HG03378 (cell line): Measurements from ENCODE around the gene ZCCHC7.

ENCODE experiments used
- ATAC-seq: cut with Tn5 transposase; IDR thresholded peaks from one replicate; pipeline ENCODE4 v1.9.1; 2021; ENCODE audit warnings: mild to moderate bottlenecking, moderate library complexity; ENCODE audit not compliant: unreplicated experiment

The ZCCHC7 gene

DNA sequence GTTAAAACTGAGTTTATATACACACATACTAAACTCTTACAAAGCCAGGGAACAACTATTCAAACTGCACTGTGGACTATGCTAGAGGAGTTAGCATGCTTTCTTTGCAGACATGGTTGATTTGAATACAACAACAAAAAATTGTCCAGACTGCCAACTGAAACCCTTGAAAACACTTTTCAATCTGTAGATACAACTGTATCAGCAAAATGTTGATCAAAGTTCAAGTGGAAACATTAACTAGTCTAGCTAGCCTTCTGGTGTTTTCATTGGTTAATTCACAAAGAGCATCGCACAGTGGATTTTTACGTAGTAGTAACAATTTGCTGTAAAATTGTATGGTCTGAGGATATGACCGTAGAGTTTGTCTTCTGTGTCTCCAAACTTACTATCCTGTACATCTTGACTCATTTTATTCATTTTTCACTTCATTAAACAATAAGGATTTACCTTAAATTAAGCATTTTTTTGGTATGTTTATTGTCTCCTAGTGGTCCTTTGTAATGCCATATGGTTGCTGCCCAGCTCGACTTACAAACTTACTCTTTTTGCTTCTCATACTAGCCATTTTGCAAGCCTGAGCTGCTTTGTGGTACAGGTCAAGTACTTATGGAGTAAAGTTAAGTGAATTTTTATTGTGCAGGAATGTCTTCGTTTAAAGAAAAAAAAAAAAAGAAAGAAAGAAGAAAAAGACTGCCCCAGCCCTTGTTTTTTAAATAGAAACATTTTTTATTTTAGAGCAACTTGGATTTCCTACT, 123.4 kb downstream of the ZCCHC7 start:
- ATAC-seq = no peak

DNA sequence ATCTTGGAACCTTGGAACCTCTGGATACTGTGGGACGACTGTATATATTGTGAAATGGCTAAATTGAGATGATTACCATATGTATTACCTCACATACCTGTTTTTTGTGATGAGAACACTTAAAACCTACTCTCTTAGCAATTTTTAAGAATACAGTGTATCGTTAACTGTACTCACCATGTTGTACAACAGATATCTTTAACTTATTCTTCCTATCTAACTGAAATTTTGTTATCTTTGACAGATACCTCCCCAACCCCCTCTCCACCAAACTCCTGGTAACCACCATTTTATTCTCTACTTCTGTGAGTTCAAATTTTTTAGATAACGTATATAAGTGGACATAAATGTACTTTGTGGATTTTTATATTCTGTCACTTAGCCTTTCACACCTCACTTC, 126.5 kb downstream of the ZCCHC7 start:
- ATAC-seq = no peak

DNA sequence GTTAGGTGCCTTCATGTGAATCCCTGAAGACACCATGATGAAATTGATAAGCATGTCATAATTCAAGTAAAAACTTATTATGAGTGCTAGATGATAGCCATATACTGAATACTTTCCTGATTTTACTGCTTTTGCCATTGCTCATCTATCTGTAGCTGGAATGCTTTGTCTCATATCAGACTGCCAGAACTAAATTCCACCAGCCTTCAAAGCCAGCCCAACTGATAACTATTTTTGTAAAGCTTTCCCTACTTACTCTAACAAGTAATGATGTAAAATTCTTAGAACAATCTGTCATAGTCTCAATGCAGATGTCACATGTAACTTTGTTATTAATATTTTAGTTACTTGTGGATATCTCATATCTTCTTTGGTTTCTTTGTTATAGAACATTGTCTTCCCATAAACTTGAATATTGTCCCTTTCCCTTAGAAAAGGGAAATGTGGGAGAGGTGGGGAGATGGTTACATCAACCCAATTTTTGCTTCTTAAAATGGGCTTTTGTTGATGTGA, 128.3 kb downstream of the ZCCHC7 start:
- no peak for ATAC-seq

DNA sequence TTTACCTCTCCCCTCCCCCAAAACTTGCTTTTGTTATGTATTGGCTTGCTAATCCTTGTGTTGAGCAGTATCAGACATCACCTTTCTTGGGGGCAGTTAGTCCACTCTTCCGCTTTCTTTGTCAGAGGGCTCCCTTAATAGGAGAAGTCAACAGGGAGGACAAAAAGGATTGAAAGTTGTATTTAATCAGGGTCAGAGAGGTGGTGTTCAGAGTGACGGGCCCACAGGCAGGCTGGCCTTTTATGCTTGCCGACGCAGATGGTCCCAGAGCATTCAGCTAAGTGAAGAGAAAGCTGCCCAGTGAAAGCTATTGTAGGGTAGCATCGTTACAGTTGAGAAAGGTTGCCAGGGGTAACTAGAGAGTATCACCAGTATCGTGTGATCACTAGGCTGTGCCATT, 131.1 kb downstream of the ZCCHC7 start:
- ATAC-seq = peak; percentile 82

DNA sequence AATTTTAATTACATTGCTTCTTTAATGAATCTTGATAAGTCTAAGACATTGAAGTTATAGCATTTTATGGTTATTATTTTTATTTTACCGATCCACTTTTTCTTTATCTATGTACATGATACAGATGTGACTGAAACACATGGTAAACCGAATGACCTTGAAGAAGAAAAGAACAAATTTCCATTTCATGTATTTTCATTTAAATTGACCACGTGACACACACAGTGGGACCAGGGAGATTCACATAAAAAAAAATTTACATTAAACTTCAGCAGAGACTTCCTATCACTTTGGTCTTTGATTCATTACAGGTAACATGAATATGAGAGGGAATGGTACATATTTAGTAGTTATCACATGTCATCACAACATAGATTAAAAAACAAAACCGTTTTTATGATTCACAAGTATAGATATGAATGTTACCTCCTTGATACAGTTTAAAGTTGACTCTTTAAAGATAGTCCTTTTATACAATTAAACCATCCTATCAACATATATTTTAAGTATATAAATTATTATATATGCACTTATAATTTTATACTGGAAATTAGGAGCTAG, 133.1 kb downstream of the ZCCHC7 start:
- ATAC-seq = no peak

DNA sequence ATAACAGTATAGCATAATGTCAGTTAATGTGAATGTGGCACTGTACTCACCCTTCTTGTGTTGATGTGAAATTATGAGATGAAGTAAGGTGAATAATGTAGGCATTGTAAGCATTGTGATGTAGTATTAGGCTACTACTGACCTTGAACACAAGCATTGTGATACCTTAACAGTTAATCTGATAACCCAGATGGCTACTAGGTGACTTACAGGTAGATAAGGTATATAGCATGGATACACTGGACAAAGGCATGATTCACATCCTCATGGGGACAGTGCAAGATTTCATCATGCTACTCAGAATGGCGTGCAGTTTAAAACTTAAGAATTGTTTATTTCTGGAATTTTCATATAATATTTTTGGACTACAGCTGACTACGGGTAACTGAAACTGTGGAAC, 134.8 kb downstream of the ZCCHC7 start:
- no peak for ATAC-seq

DNA sequence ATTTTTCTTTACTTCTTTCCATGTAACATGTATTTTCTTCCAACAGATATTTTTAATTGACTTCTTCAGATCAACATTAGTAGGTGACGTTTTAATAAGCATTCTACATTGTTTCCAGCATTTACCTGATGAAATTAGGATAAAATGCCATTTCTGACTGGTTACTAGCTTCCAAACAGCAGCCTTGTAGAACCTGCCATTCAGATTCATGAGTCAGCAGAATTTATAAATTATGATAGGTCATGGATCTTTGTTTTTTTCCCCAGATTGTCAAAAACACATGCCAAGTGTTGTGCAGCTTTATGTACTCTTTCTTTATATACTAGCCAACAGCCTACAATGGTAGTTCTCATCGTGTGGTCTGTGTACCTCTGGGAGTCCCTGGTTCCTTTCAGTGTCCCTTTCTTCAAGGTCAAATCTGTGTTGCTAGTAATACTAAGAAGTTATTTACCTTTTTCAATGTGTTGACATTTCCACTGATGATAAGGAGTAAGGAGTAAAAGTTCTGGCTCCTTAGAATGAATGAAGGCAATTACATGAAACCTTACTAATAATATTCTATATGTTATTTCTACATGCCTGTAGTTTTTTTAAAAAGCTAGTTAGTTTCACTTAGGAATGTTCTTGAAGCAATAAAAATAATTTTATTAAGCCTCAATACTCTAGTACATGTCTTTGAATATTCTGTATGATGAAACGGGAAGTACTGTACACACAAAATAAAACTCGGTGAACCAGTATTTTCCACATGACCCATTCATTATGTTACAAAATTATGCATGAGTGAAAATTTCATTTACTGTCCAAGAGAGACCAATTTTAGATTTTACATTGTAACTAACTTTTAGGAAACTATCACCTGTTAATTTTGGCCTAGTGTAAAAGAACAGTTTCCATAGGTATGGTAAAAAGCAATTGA, 135.8 kb downstream of the ZCCHC7 start:
- ATAC-seq = no peak

DNA sequence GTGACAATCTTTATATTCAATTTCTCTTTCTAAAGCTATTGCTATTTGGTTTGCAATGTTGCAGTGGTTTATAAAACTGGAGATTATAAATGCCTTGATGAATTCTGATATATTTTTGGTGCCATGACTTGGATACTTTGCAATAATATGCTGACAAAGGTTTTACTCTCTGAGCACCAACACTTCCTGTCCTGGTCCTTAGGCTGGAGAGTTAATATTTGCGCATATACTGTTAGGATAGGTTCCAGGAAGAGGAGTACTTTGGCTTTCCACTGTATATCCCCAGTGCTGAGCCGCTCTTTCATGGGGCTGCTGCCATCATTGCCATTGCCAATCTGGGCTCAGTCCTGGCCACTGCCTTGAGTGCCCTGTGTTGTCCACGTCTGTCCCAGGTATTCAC, 139.6 kb downstream of the ZCCHC7 start:
- no peak for ATAC-seq

DNA sequence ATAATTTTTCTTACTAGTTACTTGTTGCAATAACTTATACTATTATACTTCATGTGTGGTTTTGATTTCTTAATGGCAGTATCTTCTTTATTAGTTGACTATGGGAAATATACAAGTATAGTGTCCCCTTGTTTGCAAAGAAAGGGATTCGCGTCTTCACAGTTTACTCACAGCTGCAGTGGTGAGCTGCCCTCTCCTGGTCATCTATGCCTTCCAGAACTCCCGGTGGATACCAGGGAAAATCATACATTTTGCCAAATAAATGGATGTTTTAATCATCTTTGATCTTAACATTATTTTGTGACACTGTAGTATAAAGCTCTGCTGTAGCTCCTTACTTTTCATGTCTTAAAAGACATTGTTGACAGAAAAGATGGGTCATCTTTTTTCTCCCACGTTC, 142.0 kb downstream of the ZCCHC7 start:
- no peak for ATAC-seq

DNA sequence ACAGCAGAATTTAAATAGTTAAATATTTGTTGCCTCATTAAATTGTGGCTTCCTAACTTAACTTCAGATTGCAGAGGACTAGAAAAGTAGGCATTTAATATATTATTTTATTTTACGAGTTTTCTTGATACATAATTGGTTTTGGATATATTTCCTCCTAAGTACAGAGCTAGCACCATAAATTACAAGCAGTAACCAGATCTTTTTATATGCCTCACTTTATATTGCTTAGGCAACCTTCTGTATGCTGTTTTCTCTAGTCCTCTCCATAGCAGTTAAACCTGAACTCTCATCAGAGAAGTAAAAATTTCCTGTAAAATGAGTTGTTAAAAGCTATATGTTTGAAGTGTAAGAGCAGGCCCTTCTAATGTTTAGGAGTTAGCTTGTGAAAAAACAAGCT, 144.2 kb downstream of the ZCCHC7 start:
- no peak for ATAC-seq

DNA sequence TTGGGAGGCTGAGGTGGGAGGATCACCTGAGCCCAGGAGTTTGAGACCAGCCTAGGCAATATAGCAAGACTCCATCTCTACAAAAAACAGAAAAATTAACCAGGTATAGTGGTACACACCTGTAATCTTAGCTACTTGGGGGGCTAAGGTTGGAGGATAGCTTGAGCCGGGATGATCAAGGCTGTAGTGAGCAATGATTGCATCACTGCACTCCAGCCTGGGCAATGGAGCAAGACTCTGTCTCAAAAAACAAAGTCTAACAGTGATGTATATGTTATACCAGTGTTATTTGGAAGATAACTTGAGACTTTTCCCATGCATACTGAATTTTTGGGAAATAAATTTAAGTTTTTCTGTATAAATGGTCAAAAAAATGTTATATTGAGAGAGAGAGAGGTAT, 146.3 kb downstream of the ZCCHC7 start:
- no peak for ATAC-seq

DNA sequence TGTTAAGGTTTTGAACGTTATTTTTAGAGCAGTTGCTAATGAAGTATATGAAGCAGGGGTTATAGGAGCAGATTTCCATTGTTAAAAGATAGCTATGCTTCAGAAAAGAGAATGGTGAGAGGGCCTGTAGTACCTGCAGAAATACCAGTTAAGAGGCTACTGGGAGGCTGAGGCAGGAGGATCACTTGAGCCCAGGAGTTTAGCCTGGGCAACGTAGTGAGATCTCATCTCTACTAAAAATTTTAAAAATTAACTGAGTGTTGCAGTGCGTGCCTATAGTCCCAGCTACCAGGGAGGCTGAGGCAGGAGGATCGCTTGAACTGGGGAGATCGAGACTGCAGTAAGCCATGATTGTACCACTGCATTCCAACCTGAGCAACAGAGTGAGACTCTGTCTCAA, 148.8 kb downstream of the ZCCHC7 start:
- ATAC-seq = no peak

DNA sequence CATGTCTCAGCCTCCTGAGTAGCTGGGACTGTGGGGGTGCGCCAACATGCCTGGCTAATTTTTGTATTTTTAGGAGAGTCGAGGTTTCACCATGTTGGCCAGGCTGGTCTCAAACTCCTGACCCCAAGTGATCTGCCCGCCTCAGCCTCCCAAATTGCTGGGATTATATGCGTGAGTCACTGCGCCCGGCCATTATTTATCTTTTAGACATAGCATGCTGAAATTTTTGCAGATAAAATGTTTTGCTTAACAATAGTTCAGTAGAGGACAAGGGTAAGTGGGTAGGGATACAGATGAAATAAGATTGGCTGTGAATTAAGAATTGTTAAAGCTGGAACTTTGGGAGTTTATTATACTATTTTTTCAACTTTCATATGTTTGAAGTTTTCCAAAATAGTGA, 151.3 kb downstream of the ZCCHC7 start:
- ATAC-seq = no peak

DNA sequence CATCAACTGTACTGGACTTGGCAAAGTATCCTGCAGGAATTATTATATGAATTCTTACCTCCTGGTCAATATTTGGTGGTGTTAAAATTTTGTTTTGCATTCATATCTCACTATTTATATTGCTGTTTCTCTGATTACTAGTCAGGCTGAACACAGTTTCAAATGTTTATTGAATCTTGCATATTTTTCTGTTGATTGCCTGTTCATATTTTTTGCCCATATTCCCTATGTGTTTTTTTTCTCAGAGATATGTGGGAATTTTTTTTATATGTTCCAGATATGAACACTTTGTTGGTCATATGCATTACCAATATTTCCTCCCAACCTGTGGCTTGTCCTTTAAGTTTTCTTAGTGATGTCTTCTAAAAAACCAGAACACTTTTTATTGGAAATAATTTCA, 153.2 kb downstream of the ZCCHC7 start:
- no peak for ATAC-seq

DNA sequence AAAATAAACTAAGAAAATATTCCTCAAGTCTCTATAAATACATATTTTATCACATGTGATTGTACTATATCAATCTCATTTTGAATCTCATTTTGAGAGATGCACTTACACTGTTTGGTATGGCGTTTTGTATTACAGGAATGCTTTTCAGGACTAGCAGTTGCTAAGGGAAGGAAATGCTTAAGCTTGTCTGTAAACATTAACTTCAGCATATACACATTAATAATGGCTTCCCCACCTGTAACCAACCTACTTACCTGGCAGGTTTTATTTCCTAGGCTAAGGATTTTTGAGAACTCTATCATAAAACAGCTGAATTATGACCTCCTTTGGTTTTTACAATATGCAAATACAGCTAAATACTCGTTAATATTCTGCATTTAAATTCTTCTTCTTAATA, 161.2 kb downstream of the ZCCHC7 start:
- no peak for ATAC-seq

DNA sequence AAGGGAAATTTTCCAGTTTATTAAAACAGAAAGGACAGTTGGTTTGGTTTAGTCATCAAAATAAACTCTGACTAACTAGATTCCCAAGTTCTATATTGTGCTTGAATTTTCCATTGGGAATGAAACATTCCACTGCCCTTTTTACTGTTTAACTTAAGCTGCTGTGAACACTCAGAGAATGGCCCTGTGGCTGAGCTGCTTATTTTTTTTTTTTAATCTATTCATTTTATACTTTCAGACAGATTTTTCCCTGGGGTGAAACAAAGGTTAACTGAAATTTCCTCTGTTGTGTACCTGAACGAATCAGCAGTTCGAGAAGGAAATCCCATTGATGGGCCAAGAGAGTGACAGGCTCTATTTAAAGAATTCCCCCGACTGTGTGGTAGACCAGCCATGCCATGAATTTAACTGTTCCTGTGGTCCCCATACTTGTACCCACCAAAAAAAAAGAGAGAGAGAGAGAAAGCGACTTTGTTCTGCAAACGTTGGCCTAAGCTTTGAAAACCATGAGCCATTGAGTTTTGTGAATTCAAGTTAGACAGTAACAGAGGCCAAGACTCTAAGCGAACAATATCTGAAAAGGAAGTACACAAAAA, 163.5 kb downstream of the ZCCHC7 start:
- ATAC-seq = no peak

DNA sequence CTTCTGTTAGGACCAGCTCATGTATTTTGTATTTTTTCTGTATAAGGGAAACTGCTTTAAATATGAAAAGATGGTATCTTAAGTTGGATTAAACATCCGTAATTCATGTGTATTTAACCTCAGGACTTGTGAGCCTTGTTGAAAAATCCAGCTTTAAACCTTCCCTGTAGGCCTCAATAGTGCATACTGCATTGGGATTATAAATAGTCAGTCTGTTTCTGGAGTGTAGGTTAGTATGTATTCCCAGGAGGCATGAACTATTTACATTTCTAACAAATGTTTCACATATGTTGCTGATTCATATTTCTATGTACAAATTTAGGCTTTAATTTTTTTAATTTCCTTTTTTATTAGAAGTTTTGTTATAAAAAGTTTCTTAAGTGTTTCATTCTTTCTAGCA, 164.3 kb downstream of the ZCCHC7 start:
- ATAC-seq = no peak

DNA sequence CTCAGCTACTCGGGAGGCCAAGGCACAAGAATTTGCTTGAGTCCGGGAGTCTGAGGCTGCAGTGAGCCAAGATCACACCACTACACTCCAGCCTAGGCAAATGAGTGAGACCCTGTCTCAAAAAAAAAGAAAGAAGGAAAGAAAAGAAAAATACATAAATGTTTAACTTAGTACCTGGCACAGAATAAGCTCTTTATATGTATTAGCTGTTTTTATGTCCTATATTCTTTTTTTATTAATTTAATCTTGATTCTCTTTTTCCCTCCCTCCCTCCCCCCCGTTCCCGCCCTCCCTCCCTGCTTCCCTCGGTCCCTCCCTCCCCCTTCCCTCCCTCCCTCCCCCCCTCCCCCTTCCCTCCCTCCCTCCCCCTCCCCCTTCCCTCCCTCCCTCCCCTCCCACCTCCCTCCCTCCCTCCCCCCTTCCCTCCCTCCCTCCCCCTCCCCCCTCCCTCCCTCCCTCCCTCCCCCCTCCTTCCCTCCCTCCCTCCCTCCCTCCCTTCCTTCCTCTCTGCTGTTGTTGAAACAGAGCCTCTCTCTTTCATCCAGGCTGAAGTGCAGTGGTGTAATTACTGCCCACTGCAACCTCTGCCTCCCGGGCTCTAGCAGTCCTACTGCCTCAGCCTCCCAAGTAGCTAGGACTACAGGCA, 166.3 kb downstream of the ZCCHC7 start:
- no peak for ATAC-seq

DNA sequence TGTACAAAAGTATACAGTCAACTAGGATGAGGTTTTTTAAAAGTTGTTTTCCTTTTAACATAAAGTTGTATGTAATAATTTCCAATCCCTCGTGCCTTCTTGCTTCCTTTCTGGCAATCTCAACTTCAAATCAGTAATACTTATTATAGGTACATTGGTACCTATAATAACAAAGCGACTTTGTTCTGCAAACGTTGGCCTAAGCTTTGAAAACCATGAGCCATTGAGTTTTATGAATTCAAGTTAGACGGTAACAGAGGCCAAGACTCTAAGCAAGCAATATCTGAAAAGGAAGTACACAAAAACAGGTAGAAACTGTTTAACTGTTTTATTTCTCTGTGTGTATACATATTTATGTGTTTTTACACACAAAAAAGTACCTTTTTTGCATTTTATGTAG, 166.9 kb downstream of the ZCCHC7 start:
- no peak for ATAC-seq

DNA sequence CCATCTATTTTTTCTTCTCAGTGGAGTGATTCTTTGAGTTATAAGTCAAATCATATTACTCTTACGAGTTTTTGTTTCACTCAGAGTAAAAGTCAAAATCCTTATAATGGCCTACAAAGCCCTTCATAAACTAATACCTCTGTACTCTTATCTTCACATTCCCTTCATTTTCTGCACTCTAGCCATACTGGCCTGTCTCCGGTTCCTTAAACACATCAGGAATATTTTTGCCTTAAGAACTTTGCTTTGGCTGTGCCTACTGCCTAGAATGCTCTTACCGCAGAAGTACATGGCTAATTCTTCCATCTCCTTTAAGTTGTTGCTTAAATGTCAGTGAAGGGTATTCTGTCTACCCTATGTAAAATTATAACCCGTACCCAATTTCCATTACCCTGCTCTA, 169.3 kb downstream of the ZCCHC7 start:
- ATAC-seq = no peak
